Panc1 (cell line): ENCODE results near the gene ATP1B4. TPM values are rescaled to one million over a fixed set of nuclear protein-coding genes. Genes with fewer than 3 reads are reported as not detected.

Experiments
- ATAC-seq: fragments of 200-7000 bp; cut with Tn5 transposase; 2 replicates; pipeline ENCODE4 v1.9.1; 2020; ENCODE audit warnings: mild to moderate bottlenecking, moderate library complexity
- BruUV-seq: library from RNA; stranded (reverse); fragments of 400-500 nt; replicated peaks from 2 replicates; lab custom pipeline; 2021; lab: Mats Ljungman, UMichigan
- CTCF ChIA-PET: fragments of 300-600 bp; sonication (Branson Sonifier 250); formaldehyde crosslinking; loops from one replicate; lab custom pipeline; 2022; ENCODE audit warnings: antibody characterized with exemption; lab: Charles Lee
- POLR2A ChIA-PET: fragments of 300-600 bp; sonication (Branson Sonifier 250); formaldehyde crosslinking; loops from one replicate; lab custom pipeline; 2022; ENCODE audit warnings: antibody characterized with exemption; lab: Charles Lee
- DNase-seq: peaks from one replicate; pipeline ENCODE4 v3.0.0-alpha.2; 2010; ENCODE audit warnings: low read depth, low spot score
- H3K27ac ChIP-seq: 2 replicates; pipeline ENCODE4 v1.5.1; 2011; ENCODE audit warnings: mild to moderate bottlenecking, low read length, inconsistent platforms
- H3K27me3 ChIP-seq: fragments of 200-500 bp; sonication (Bioruptor generic); 2 replicates; pipeline ENCODE4 v1.6.0; 2014; ENCODE audit warnings: low read length, inconsistent platforms; ENCODE audit not compliant: control insufficient read depth, insufficient read depth
- H3K36me3 ChIP-seq: fragments of 200-500 bp; sonication (Bioruptor generic); 2 replicates; pipeline ENCODE4 v1.5.1; 2014; ENCODE audit warnings: inconsistent platforms, mild to moderate bottlenecking, low read length, moderate library complexity; ENCODE audit not compliant: control insufficient read depth, insufficient read depth
- H3K4me1 ChIP-seq: 2 replicates; pipeline ENCODE4 v1.5.1; 2011; ENCODE audit warnings: inconsistent platforms, mild to moderate bottlenecking, low read length, moderate library complexity; ENCODE audit not compliant: control insufficient read depth, insufficient read depth
- H3K4me3 ChIP-seq, 2 experiments: 2 replicates each; pipeline ENCODE4 v1.5.1; 2011 to 2012; ENCODE audit warnings: low read depth in 2 of 2, low read length in 2 of 2, mild to moderate bottlenecking in 2 of 2, inconsistent platforms in 1 of 2, moderate library complexity in 1 of 2
- H3K9me3 ChIP-seq: fragments of 200-500 bp; sonication (Bioruptor generic); 2 replicates; pipeline ENCODE4 v1.5.1; 2014; ENCODE audit warnings: low read depth, mild to moderate bottlenecking, inconsistent platforms, low read length, moderate library complexity; ENCODE audit not compliant: control insufficient read depth, insufficient read depth
- POLR2AphosphoS5 ChIP-seq: IDR thresholded peaks from 2 replicates; pipeline ENCODE4 v1.6.1; 2012; ENCODE audit warnings: mild to moderate bottlenecking, low read depth, low read length, moderate library complexity
- SIN3A ChIP-seq: IDR thresholded peaks from 2 replicates; pipeline ENCODE4 v1.6.1; 2012; ENCODE audit warnings: low read depth, mild to moderate bottlenecking, low read length, moderate library complexity, borderline replicate concordance; ENCODE audit not compliant: insufficient read depth
- TCF7L2 ChIP-seq: IDR thresholded peaks from 2 replicates; pipeline ENCODE4 v1.6.1; 2011; ENCODE audit warnings: mild to moderate bottlenecking, low read depth, low read length, inconsistent platforms
- in situ Hi-C: cut with HindIII; loops from 2 replicates; pipeline ENCODE4 v1.10.0; 2016; ENCODE audit warnings: low sequenced_read_pairs, low pct_unique_long_range_greater_than_20kb
- intact Hi-C: fragments of 100-400 bp; cut with micrococcal nuclease; formaldehyde crosslinking; loops from one replicate; pipeline ENCODE4 v1.10.0; 2022; ENCODE audit not compliant: unreplicated experiment
- total RNA-seq: library from RNA; stranded (reverse); gene quantifications from one replicate; pipeline ENCODE4 v1.2.1, GENCODE V29; 2021; ENCODE audit not compliant: unreplicated experiment
- TF ChIP-seq, protein P1 (sequence below), 2 experiments: IDR thresholded peaks; 2 replicates each; pipeline ENCODE4 v1.6.1; 2011 to 2012; ENCODE audit warnings: low read depth in 2 of 2, control low read depth in 1 of 2, low read length in 1 of 2, mild to moderate bottlenecking in 1 of 2, moderate library complexity in 1 of 2; ENCODE audit not compliant: insufficient read depth in 1 of 2
- TF ChIP-seq, protein P2 (sequence below): fragments of 450-650 bp; IDR thresholded peaks from 2 replicates; pipeline ENCODE4 v1.5.1; 2017; ENCODE audit warnings: mild to moderate bottlenecking

The ATP1B4 gene
- total RNA-seq, 1 experiment from 2014 or later: not detected

DNA sequence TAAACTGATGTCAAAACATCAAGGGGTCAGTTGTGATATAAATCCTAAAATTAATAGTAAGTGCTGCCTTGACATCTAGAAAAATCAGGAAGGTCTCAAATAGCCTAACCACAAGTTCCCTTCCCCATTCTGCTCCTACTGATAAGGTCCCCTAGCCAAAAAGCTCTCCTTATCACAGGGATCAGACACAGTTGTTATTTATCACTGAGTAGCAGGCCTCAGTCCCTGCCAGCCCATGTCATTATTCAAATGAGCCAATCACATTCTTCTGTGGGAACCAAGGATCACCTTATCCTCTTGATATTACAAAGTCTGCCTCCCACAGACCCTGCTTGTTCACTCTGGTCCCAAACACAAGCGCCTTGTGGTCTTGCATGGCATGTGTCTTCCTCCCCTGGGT is 27.3 kb upstream of the ATP1B4 start:
- no peaks in the 10 kb centered on the region for H3K4me1 ChIP-seq
- BruUV-seq: no TSS peak
- no peak for TF ChIP-seq SIN3A
- TF ChIP-seq, protein P1, sequence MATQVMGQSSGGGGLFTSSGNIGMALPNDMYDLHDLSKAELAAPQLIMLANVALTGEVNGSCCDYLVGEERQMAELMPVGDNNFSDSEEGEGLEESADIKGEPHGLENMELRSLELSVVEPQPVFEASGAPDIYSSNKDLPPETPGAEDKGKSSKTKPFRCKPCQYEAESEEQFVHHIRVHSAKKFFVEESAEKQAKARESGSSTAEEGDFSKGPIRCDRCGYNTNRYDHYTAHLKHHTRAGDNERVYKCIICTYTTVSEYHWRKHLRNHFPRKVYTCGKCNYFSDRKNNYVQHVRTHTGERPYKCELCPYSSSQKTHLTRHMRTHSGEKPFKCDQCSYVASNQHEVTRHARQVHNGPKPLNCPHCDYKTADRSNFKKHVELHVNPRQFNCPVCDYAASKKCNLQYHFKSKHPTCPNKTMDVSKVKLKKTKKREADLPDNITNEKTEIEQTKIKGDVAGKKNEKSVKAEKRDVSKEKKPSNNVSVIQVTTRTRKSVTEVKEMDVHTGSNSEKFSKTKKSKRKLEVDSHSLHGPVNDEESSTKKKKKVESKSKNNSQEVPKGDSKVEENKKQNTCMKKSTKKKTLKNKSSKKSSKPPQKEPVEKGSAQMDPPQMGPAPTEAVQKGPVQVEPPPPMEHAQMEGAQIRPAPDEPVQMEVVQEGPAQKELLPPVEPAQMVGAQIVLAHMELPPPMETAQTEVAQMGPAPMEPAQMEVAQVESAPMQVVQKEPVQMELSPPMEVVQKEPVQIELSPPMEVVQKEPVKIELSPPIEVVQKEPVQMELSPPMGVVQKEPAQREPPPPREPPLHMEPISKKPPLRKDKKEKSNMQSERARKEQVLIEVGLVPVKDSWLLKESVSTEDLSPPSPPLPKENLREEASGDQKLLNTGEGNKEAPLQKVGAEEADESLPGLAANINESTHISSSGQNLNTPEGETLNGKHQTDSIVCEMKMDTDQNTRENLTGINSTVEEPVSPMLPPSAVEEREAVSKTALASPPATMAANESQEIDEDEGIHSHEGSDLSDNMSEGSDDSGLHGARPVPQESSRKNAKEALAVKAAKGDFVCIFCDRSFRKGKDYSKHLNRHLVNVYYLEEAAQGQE (IDR thresholded peaks at IDR 0.05; ENCODE audit: insufficient read depth in 1 of 2, low read depth in 2 of 2, low read length in 1 of 2): no peak
- no peak for TF ChIP-seq POLR2AphosphoS5
- no peak overlapping the region for H3K27ac ChIP-seq
- ATAC-seq (no peak), DNase-seq (no peak)
- H3K27me3 ChIP-seq: no peaks in the 10 kb centered on the region
- ChIA-PET POLR2A (no interaction called here), CTCF (no interaction called here)
- no peaks in the 10 kb centered on the region for H3K9me3 ChIP-seq
- H3K4me3 ChIP-seq: no peak overlapping the region
- intact Hi-C loops (no loop called here), in situ Hi-C loops (no loop called here)
- H3K36me3 ChIP-seq: no peaks in the 10 kb centered on the region

DNA sequence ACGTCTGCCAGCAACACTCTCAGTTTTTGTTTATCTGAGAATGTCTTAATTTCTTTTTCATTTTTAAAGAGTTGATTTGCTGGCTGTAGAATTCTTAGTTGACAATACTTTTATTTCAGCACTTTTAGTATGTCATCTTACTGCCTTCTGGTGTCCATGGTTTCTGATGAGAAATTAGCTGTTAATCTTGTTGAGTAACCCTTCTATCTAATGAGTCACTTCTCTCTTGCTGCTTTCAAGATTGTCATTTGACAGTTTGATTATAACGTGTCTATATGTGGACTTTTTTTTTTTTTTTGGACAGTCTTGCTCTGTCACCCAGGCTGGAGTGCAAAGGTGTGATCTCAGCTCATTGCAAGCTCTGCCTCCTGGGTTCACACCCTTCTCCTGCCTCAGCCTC is 26.6 kb upstream of the ATP1B4 start:
- BruUV-seq: no TSS peak
- TF ChIP-seq, protein P2, sequence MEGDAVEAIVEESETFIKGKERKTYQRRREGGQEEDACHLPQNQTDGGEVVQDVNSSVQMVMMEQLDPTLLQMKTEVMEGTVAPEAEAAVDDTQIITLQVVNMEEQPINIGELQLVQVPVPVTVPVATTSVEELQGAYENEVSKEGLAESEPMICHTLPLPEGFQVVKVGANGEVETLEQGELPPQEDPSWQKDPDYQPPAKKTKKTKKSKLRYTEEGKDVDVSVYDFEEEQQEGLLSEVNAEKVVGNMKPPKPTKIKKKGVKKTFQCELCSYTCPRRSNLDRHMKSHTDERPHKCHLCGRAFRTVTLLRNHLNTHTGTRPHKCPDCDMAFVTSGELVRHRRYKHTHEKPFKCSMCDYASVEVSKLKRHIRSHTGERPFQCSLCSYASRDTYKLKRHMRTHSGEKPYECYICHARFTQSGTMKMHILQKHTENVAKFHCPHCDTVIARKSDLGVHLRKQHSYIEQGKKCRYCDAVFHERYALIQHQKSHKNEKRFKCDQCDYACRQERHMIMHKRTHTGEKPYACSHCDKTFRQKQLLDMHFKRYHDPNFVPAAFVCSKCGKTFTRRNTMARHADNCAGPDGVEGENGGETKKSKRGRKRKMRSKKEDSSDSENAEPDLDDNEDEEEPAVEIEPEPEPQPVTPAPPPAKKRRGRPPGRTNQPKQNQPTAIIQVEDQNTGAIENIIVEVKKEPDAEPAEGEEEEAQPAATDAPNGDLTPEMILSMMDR: no peak
- TF ChIP-seq, protein P1 (IDR thresholded peaks at IDR 0.05; ENCODE audit: insufficient read depth in 1 of 2, low read depth in 2 of 2, low read length in 1 of 2): no peak
- no peak for TF ChIP-seq SIN3A
- no peak for TF ChIP-seq TCF7L2
- no peak for TF ChIP-seq POLR2AphosphoS5
- intact Hi-C loops (no loop called here), in situ Hi-C loops (no loop called here)
- DNase-seq (no peak), ATAC-seq (no peak)
- Histone ChIP-seq H3K27ac (no peak overlapping the region), H3K4me3 (no peak overlapping the region), H3K36me3 (no peaks in the 10 kb centered on the region), H3K9me3 (no peaks in the 10 kb centered on the region), H3K4me1 (no peaks in the 10 kb centered on the region), H3K27me3 (no peaks in the 10 kb centered on the region)
- ChIA-PET POLR2A (no interaction called here), CTCF (no interaction called here)
